Body of pancreas (tissue), 4 donors: ENCODE data around the gene NLGN1.

ENCODE experiments used
- CTCF ChIP-seq, 7 experiments: fragments of 450-650 bp in 4 of 7; fragments of 200-600 bp in 3 of 7; sonication (generic) in 3 of 7; IDR thresholded peaks; one replicate each; pipeline ENCODE4 v1.5.1; 2016 to 2019; ENCODE audit warnings: antibody characterized with exemption in 7 of 7
- POLR2A ChIP-seq, 3 donors: fragments of 450-650 bp; IDR thresholded peaks; one replicate each; pipeline ENCODE4 v1.6.1; 2016; ENCODE audit warnings: antibody characterized with exemption in 3 of 3, mild to moderate bottlenecking in 2 of 3

- no peak for TF ChIP-seq CTCF (IDR thresholded peaks at IDR 0.05)
- no peak for TF ChIP-seq POLR2A (IDR thresholded peaks at IDR 0.05)
Measured at GRCh38 chr3:173938159-173938558, 540.6 kb downstream of the NLGN1 start.
